SU-DHL-6 (cell line): ENCODE measurements around the gene TMEM258.
A peak's percentile ranks its signal among the peaks of the same experiment; 100 is the strongest.

Experiments used
- H2AFZ ChIP-seq: fragments of 200-600 bp; sonication (generic); 2 replicates; pipeline ENCODE4 v1.6.1; 2014; ENCODE audit warnings: low read depth, mild to moderate bottlenecking, moderate library complexity, mixed read lengths, antibody characterized with exemption, low read length; ENCODE audit not compliant: severe bottlenecking
- H3F3A ChIP-seq: fragments of 200-600 bp; shearing (Covaris generic); 2 replicates; pipeline ENCODE4 v1.6.0; 2016; ENCODE audit warnings: antibody characterized with exemption, mild to moderate bottlenecking; ENCODE audit not compliant: insufficient read depth
- H3K27ac ChIP-seq: fragments of 200-600 bp; sonication (generic); 2 replicates; pipeline ENCODE4 v1.5.1; 2016; ENCODE audit warnings: low read depth, mild to moderate bottlenecking, low read length, moderate library complexity, mixed read lengths
- H3K27me3 ChIP-seq: fragments of 200-600 bp; sonication (generic), shearing (Covaris generic); 2 replicates; pipeline ENCODE4 v1.6.0; 2014; ENCODE audit warnings: mild to moderate bottlenecking, low read length
- H3K36me3 ChIP-seq: fragments of 200-600 bp; sonication (generic); 2 replicates; pipeline ENCODE4 v1.6.1; 2014; ENCODE audit warnings: mild to moderate bottlenecking, low read length, mixed read lengths
- H3K4me2 ChIP-seq: fragments of 300-600, 200-600 bp; shearing (Covaris generic), sonication (generic); 2 replicates; pipeline ENCODE4 v1.6.0; 2014; ENCODE audit warnings: low read length, low read depth, mild to moderate bottlenecking; ENCODE audit not compliant: poor library complexity, severe bottlenecking
- H3K4me3 ChIP-seq: fragments of 200-600 bp; sonication (generic); 2 replicates; pipeline ENCODE4 v1.5.1; 2014; ENCODE audit warnings: antibody characterized with exemption, low read length, mild to moderate bottlenecking, mixed read lengths; ENCODE audit not compliant: insufficient read depth, poor library complexity, severe bottlenecking
- H3K79me2 ChIP-seq: fragments of 200-600 bp; sonication (generic); 2 replicates; pipeline ENCODE4 v1.6.1; 2014; ENCODE audit warnings: mild to moderate bottlenecking, low read length, moderate library complexity; ENCODE audit not compliant: insufficient read depth
- H3K9ac ChIP-seq: fragments of 200-600 bp; sonication (generic); 2 replicates; pipeline ENCODE4 v1.7.0; 2014; ENCODE audit warnings: mild to moderate bottlenecking, low read length
- H3K9me2 ChIP-seq: fragments of 200-600 bp; sonication (generic); replicated peaks from 2 replicates; pipeline ENCODE4 v1.6.1; 2014; ENCODE audit warnings: low read length; ENCODE audit not compliant: insufficient read depth
- H3K9me3 ChIP-seq: fragments of 200-600 bp; sonication (generic); 2 replicates; pipeline ENCODE4 v1.6.1; 2014; ENCODE audit warnings: low read length, mixed read lengths; ENCODE audit not compliant: insufficient read depth
- H4K20me1 ChIP-seq: fragments of 200-600 bp; sonication (generic); 2 replicates; pipeline ENCODE4 v1.6.1; 2014; ENCODE audit warnings: low read depth, mild to moderate bottlenecking, antibody characterized with exemption, low read length, moderate library complexity, mixed read lengths
- CTCF ChIP-seq: fragments of 200-600 bp; sonication (generic); IDR thresholded peaks from one replicate; pipeline ENCODE4 v1.5.1; 2017; ENCODE audit warnings: antibody characterized with exemption, mild to moderate bottlenecking, low read length, moderate library complexity; ENCODE audit not compliant: insufficient read depth, poor library complexity, severe bottlenecking
- EZH2phosphoT487 ChIP-seq: fragments of 200-600 bp; sonication (generic), shearing (Covaris generic); conservative IDR thresholded peaks from 2 replicates; pipeline ENCODE4 v1.6.1; 2018; ENCODE audit warnings: mild to moderate bottlenecking, antibody characterized with exemption, low read length, moderate library complexity, mixed read lengths

TMEM258 gene

GRCh38 chr11:61816736-61817455, 24.5 kb upstream of the TMEM258 start, which contains the start of gene FADS1:
Gene FADS1 (minus strand): TSS chr11:61817003. CDS start chr11:61816929, 74 bp downstream.
- no peaks in the 10 kb centered on the region for H3K27me3 ChIP-seq
- H3F3A ChIP-seq, result peaks cover 20% of the 10 kb centered on the region
- H3K27ac ChIP-seq, result peak within 1 kb of the TSS; percentile 93
- no peaks in the 10 kb centered on the region for H3K9me2 ChIP-seq
- peak within 1 kb of the TSS; percentile 64 for H3K4me3 ChIP-seq
- H2AFZ ChIP-seq, result peak within 1 kb of the TSS; percentile 65
- peak within 1 kb of the TSS; percentile 64 for H3K4me2 ChIP-seq
- no peak for TF ChIP-seq EZH2phosphoT487
- peak; percentile 67 for TF ChIP-seq CTCF
- H3K36me3 ChIP-seq, result no peaks in the 10 kb centered on the region
- no peaks in the 10 kb centered on the region for H3K9me3 ChIP-seq
- H3K9ac ChIP-seq, result peak within 1 kb of the TSS; percentile 73
- H4K20me1 ChIP-seq, result no peaks in the 10 kb centered on the region
- H3K79me2 ChIP-seq, result 0 out of 2 replicates have a peak, but pooled peaks cover 10% of the 10 kb centered on the region

GRCh38 chr11:61815790-61816735, 23.7 kb upstream of the TMEM258 start:
- Histone ChIP-seq H3K27me3 (no peaks in the 10 kb centered on the region), H3K36me3 (no peaks in the 10 kb centered on the region), H4K20me1 (no peaks in the 10 kb centered on the region), H3K4me2 (peak overlapping the region; percentile 64), H3K9me2 (no peaks in the 10 kb centered on the region), H2AFZ (peak overlapping the region; percentile 2), H3K79me2 (0 out of 2 replicates have a peak, but pooled peaks cover 10% of the 10 kb centered on the region), H3K9me3 (no peaks in the 10 kb centered on the region), H3K27ac (peak overlapping the region; percentile 93), H3K4me3 (peak overlapping the region; percentile 64), H3K9ac (peak overlapping the region; percentile 73), H3F3A (peaks cover 20% of the 10 kb centered on the region)
- no peak for TF ChIP-seq CTCF
- TF ChIP-seq EZH2phosphoT487, result no peak

GRCh38 chr11:61814958-61815789, 22.8 kb upstream of the TMEM258 start:
- peak overlapping the region; percentile 64 for H3K4me2 ChIP-seq
- peak overlapping the region; percentile 64 for H3K4me3 ChIP-seq
- peaks cover 20% of the 10 kb centered on the region for H3F3A ChIP-seq
- H3K36me3 ChIP-seq, result no peaks in the 10 kb centered on the region
- H3K27ac ChIP-seq, result peak overlapping the region; percentile 93
- peak overlapping the region; percentile 68 for H2AFZ ChIP-seq
- H3K9me2 ChIP-seq, result no peaks in the 10 kb centered on the region
- H3K9ac ChIP-seq, result peak overlapping the region; percentile 73
- H3K9me3 ChIP-seq, result no peaks in the 10 kb centered on the region
- H4K20me1 ChIP-seq, result no peaks in the 10 kb centered on the region
- H3K79me2 ChIP-seq, result 0 out of 2 replicates have a peak, but pooled peaks cover 10% of the 10 kb centered on the region
- H3K27me3 ChIP-seq, result no peaks in the 10 kb centered on the region
- TF ChIP-seq EZH2phosphoT487 (no peak), CTCF (no peak)
